CD4-positive, CD25-positive, alpha-beta regulatory T cell (primary cell): ENCODE data around the gene HS3ST6. TPM values are rescaled to one million over a fixed set of nuclear protein-coding genes. Genes with fewer than 3 reads are reported as not detected.

Experiments used
- ATAC-seq, 2 donors: fragments of 150-1000 bp; cut with Tn5 transposase; one replicate each; pipeline ENCODE4 v1.10.0; 2021; ENCODE audit warnings: low read depth in 2 of 2, moderate number of reproducible peaks in 2 of 2, moderate library complexity in 1 of 2
- DNase-seq, 3 donors: peaks; one replicate each; pipeline versions ENCODE4 v3.0.0 to v3.0.0-alpha.2; 2012 to 2022; ENCODE audit warnings: mixed read lengths in 1 of 3
- H3K27ac ChIP-seq: one replicate; pipeline ENCODE4 v1.7.0; 2013; ENCODE audit warnings: mild to moderate bottlenecking, low read length; ENCODE audit not compliant: insufficient read depth, poor library complexity, severe bottlenecking
- H3K27me3 ChIP-seq: one replicate; pipeline ENCODE4 v1.7.0; 2013; ENCODE audit warnings: low read length; ENCODE audit not compliant: control insufficient read depth, insufficient read depth
- H3K36me3 ChIP-seq: one replicate; pipeline ENCODE4 v1.7.0; 2013; ENCODE audit warnings: mild to moderate bottlenecking, low read length, moderate library complexity; ENCODE audit not compliant: control insufficient read depth, insufficient read depth
- H3K4me1 ChIP-seq: 2 replicates; pipeline ENCODE4 v1.7.0; 2013; ENCODE audit warnings: mild to moderate bottlenecking, low read length; ENCODE audit not compliant: insufficient read depth, control insufficient read depth, poor library complexity, severe bottlenecking
- H3K4me3 ChIP-seq: one replicate; pipeline ENCODE4 v1.7.0; 2013; ENCODE audit warnings: low read depth, mild to moderate bottlenecking, low read length, moderate library complexity
- H3K9me3 ChIP-seq, 2 experiments: 1 replicate in 1 of 2; 2 replicates in 1 of 2; pipeline ENCODE4 v1.7.0; 2013; ENCODE audit warnings: low read length in 2 of 2, mild to moderate bottlenecking in 1 of 2, moderate library complexity in 1 of 2; ENCODE audit not compliant: control insufficient read depth in 2 of 2
- H3K27ac Mint-ChIP-seq, 3 donors: one replicate each; pipeline ENCODE4 v1.8.0; 2020 to 2022; ENCODE audit warnings: mild to moderate bottlenecking in 3 of 3, mixed read lengths in 3 of 3, moderate library complexity in 2 of 3
- H3K27me3 Mint-ChIP-seq: one replicate; pipeline ENCODE4 v1.8.0; 2022; ENCODE audit warnings: mild to moderate bottlenecking, mixed read lengths
- H3K36me3 Mint-ChIP-seq: one replicate; pipeline ENCODE4 v1.8.0; 2020; ENCODE audit warnings: mixed read lengths
- H3K4me1 Mint-ChIP-seq, 4 donors: one replicate each; pipeline ENCODE4 v1.8.0; 2020 to 2022; ENCODE audit warnings: mixed read lengths in 4 of 4, mild to moderate bottlenecking in 1 of 4
- H3K4me3 Mint-ChIP-seq, 4 donors: one replicate each; pipeline ENCODE4 v1.8.0; 2020 to 2022; ENCODE audit warnings: mild to moderate bottlenecking in 4 of 4, mixed read lengths in 4 of 4, moderate library complexity in 3 of 4
- H3K9me3 Mint-ChIP-seq, 7 donors: one replicate each; pipeline ENCODE4 v1.8.0; 2020 to 2022; ENCODE audit warnings: mixed read lengths in 7 of 7, mild to moderate bottlenecking in 3 of 7, moderate library complexity in 2 of 7
- polyA plus RNA-seq, 4 donors: library from polyadenylated mRNA; unstranded; fragments of 300-500 nt; fragmentation: Illumina TruSeq; gene quantifications; one replicate each; pipeline ENCODE4 v1.2.3, GENCODE V29; 2021
- total RNA-seq: library from RNA; stranded (reverse); gene quantifications from one replicate; pipeline ENCODE4 v1.2.3, GENCODE V29; 2022

The HS3ST6 gene
- total and polyA plus RNA-seq, 5 donors from 2014 or later, result not detected

DNA sequence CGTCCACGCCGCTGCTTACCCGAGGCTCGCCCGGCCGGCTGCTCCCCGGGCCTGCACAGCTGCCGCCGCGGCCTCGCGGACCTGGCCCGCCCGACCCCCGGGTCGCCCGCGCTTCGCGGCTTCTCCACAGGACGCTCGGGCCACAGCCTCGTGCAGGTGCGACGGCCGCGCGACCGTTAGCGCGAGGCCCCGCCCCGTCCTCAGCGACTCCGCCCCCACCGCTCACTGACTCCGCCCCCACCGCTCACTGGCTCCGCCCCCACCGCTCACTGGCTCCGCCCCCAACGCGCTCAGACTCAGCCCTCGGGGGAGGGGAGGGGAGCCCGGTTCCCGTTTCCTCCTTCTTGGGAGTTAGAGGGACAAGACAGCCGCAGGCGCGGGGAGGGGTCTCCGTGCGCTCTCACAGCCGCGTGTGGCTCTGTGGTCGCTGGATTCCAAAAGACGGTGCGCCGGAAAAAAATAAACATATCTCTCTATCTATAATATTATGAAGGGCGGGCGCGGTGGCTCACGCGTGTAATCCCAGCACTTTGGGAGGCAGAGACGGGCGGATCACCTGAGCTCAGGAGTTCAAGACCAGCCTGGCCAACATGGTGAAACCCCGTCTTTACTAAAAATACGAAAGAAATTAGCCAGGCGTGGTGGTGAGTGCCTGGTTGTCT is 46.1 kb downstream of the HS3ST6 start, which contains the start of gene MEIOB:
TSS of gene MEIOB (minus strand) at position 191 of the 662 bp plus-strand sequence. CDS start 3,989 bp downstream, outside the sequence.
- no peaks in the 10 kb centered on the region for H3K36me3 Mint-ChIP-seq
- Histone ChIP-seq H3K36me3 (no peaks in the 10 kb centered on the region), H3K4me1 (no peaks in the 10 kb centered on the region), H3K9me3 (no peaks in the 10 kb centered on the region), H3K27ac (no peak within 1 kb of the TSS), H3K4me3 (no peak within 1 kb of the TSS), H3K27me3 (peaks cover under 1% of the 10 kb centered on the region)
- peaks cover 33% of the 10 kb centered on the region for H3K27me3 Mint-ChIP-seq
- DNase-seq (peak in 1 of 3 donors; percentile 5), ATAC-seq (no peak)
- H3K9me3 Mint-ChIP-seq, result peaks cover 0 to 3% (median 0%) of the 10 kb centered on the region in 7 donors
- no peak within 1 kb of the TSS for H3K27ac Mint-ChIP-seq
- peak within 1 kb of the TSS in 1 of 4 donors; percentile 64 for H3K4me3 Mint-ChIP-seq
- peaks cover 0 to 5% (median 0%) of the 10 kb centered on the region in 4 donors for H3K4me1 Mint-ChIP-seq

- Mint-ChIP-seq H3K36me3 (no peaks in the 10 kb centered on the region), H3K27me3 (peaks cover 41% of the 10 kb centered on the region), H3K4me3 (no peak overlapping the region), H3K27ac (no peak overlapping the region), H3K9me3 (peaks cover 0 to 3% (median 0%) of the 10 kb centered on the region in 7 donors), H3K4me1 (peaks cover 0 to 5% (median 0%) of the 10 kb centered on the region in 4 donors)
- no peak overlapping the region for H3K4me3 ChIP-seq
- H3K27ac ChIP-seq, result no peak overlapping the region
- DNase-seq (no peak), ATAC-seq (no peak)
- no peaks in the 10 kb centered on the region for H3K27me3 ChIP-seq
- H3K9me3 ChIP-seq, result no peaks in the 10 kb centered on the region
- no peaks in the 10 kb centered on the region for H3K4me1 ChIP-seq
- no peaks in the 10 kb centered on the region for H3K36me3 ChIP-seq
Measured at GRCh38 chr16:1870365-1871082, 47.7 kb downstream of the HS3ST6 start.

GRCh38 chr16:1865902-1866690 is 52.1 kb downstream of the HS3ST6 start:
- Mint-ChIP-seq H3K9me3 (no peaks in the 10 kb centered on the region), H3K27ac (no peak overlapping the region), H3K36me3 (no peaks in the 10 kb centered on the region), H3K4me1 (no peaks in the 10 kb centered on the region), H3K4me3 (no peak overlapping the region), H3K27me3 (peaks cover 41% of the 10 kb centered on the region)
- no peak for DNase-seq
- Histone ChIP-seq H3K36me3 (no peaks in the 10 kb centered on the region), H3K9me3 (no peaks in the 10 kb centered on the region), H3K27ac (no peak overlapping the region), H3K4me3 (no peak overlapping the region), H3K4me1 (no peaks in the 10 kb centered on the region), H3K27me3 (no peaks in the 10 kb centered on the region)
- no peak for ATAC-seq

DNA sequence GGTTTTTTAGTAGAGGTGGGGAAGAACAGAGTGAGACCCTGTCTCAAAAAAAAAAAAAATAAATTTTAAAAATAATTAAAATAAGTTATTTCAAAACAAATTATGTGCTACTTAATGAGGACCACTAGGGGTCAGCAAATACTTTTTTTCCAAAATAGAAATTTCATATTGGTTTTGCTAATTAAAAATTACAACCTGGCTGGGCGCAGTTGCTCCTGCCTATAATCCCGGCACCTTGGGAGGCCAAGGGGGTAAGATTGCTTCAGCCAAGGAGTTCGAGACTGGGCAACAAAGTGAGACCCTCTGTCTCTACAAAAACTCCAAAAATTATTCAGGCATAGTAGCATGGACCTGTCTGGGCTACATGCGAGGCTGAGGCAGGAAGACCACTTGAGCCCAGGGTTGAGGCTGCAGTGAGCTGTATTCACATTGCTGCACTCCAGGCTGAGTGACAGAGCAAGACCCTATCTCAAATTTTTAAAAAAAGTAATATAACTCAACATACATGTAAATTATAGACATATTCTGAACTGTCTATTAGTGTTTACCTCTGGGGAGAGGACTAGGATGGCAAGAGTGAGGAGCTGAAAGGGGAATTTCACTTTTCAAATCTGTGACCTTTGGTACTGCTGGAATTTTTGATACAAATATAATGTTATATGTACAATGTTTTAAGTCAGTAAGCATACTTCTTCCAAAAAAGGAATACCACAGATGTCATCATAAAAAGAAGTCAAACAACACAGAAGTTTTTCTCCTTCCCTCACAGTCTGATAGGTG is 54.3 kb downstream of the HS3ST6 start:
- no peak for ATAC-seq
- DNase-seq, result peak in 2 of 3 donors; percentile 37 to 63
- H3K9me3 ChIP-seq, result no peaks in the 10 kb centered on the region
- H3K9me3 Mint-ChIP-seq, result no peaks in the 10 kb centered on the region
- no peaks in the 10 kb centered on the region for H3K36me3 ChIP-seq
- no peak overlapping the region for H3K27ac Mint-ChIP-seq
- peaks cover 53% of the 10 kb centered on the region for H3K27me3 Mint-ChIP-seq
- H3K4me3 ChIP-seq, result no peak overlapping the region
- H3K4me3 Mint-ChIP-seq, result peak overlapping the region in 1 of 4 donors; percentile 58
- no peaks in the 10 kb centered on the region for H3K4me1 ChIP-seq
- peaks cover 2% of the 10 kb centered on the region for H3K27me3 ChIP-seq
- H3K4me1 Mint-ChIP-seq, result no peaks in the 10 kb centered on the region
- no peak overlapping the region for H3K27ac ChIP-seq
- no peaks in the 10 kb centered on the region for H3K36me3 Mint-ChIP-seq

DNA sequence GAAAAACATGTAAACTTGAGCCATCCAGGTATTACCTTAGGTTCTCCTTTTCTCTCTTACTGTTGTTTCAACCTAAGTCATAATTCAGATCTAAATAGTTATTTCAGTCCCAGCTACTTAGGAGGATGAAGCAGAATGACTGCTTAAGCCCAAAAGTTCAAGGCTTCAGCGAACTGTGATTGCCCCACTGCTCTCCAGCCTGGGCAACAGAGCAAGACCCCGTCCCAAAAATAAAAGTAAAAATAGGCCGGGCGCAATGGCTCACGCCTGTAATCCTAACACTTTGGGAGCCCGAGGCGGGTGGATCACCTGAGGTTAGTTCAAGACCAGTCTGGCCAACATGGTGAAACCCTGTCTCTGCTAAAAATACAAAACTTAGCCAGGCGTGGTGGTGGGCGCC is 55.8 kb downstream of the HS3ST6 start:
- Mint-ChIP-seq H3K9me3 (no peaks in the 10 kb centered on the region), H3K27ac (no peak overlapping the region), H3K36me3 (no peaks in the 10 kb centered on the region), H3K4me1 (peaks cover 0 to 2% (median 0%) of the 10 kb centered on the region in 4 donors), H3K4me3 (no peak overlapping the region), H3K27me3 (peaks cover 61% of the 10 kb centered on the region)
- Histone ChIP-seq H3K4me1 (no peaks in the 10 kb centered on the region), H3K36me3 (no peaks in the 10 kb centered on the region), H3K27me3 (peaks cover 11% of the 10 kb centered on the region), H3K9me3 (no peaks in the 10 kb centered on the region), H3K27ac (no peak overlapping the region), H3K4me3 (no peak overlapping the region)
- DNase-seq (no peak), ATAC-seq (no peak)

- Histone ChIP-seq H3K9me3 (no peaks in the 10 kb centered on the region), H3K4me1 (no peaks in the 10 kb centered on the region), H3K27ac (no peak overlapping the region), H3K36me3 (no peaks in the 10 kb centered on the region), H3K4me3 (no peak overlapping the region), H3K27me3 (peaks cover 12% of the 10 kb centered on the region)
- Mint-ChIP-seq H3K27me3 (peaks cover 61% of the 10 kb centered on the region), H3K4me1 (peaks cover 0 to 4% (median 0%) of the 10 kb centered on the region in 4 donors), H3K27ac (no peak overlapping the region), H3K4me3 (no peak overlapping the region), H3K36me3 (no peaks in the 10 kb centered on the region), H3K9me3 (no peaks in the 10 kb centered on the region)
- DNase-seq (no peak), ATAC-seq (no peak)
Measured at GRCh38 chr16:1861730-1862129, 56.5 kb downstream of the HS3ST6 start.
